Activated CD8-positive, alpha-beta T cell treated with anti-CD3 and anti-CD28 coated beads for 36 hours (primary cell): ENCODE data around the gene SCG5. TPM values are rescaled to one million over a fixed set of nuclear protein-coding genes. Genes with fewer than 3 reads are reported as not detected.
A peak's percentile ranks its signal among the peaks of the same experiment; 100 is the strongest.
"Not testable (repeated sequence)": the region's sequence is repeated elsewhere in the genome, so short reads cannot be mapped to it uniquely, and the experiment has no call there.

Source experiments
- ATAC-seq: fragments of 200-7000 bp; cut with Tn5 transposase; one replicate; pipeline ENCODE4 v1.10.0; 2021; ENCODE audit warnings: mild to moderate bottlenecking, moderate library complexity
- CTCF ChIA-PET: fragments of 350-600 bp; sonication (Branson Sonifier 250); formaldehyde crosslinking; loops from one replicate; lab custom pipeline; 2021; ENCODE audit warnings: antibody characterized with exemption; lab: Charles Lee
- POLR2A ChIA-PET: fragments of 350-600 bp; sonication (Branson Sonifier 250); formaldehyde crosslinking; loops from one replicate; lab custom pipeline; 2021; ENCODE audit warnings: antibody characterized with exemption; lab: Charles Lee
- DNase-seq: peaks from one replicate; pipeline ENCODE4 v3.0.0-alpha.2; 2020
- H3K27ac Mint-ChIP-seq: one replicate; pipeline ENCODE4 v1.8.0; 2021; ENCODE audit warnings: mild to moderate bottlenecking, mixed read lengths
- H3K27me3 Mint-ChIP-seq: one replicate; pipeline ENCODE4 v1.8.0; 2021; ENCODE audit warnings: mixed read lengths
- H3K36me3 Mint-ChIP-seq: one replicate; pipeline ENCODE4 v1.8.0; 2021; ENCODE audit warnings: low read depth, mixed read lengths
- H3K4me1 Mint-ChIP-seq: one replicate; pipeline ENCODE4 v1.8.0; 2021; ENCODE audit warnings: low read depth, mixed read lengths
- H3K4me3 Mint-ChIP-seq: one replicate; pipeline ENCODE4 v1.8.0; 2021; ENCODE audit warnings: mild to moderate bottlenecking, moderate library complexity, mixed read lengths
- H3K9me3 Mint-ChIP-seq: one replicate; pipeline ENCODE4 v1.8.0; 2021; ENCODE audit warnings: mixed read lengths
- intact Hi-C: fragments of 100-400 bp; cut with micrococcal nuclease; formaldehyde crosslinking; loops from one replicate; pipeline ENCODE4 v1.10.0; 2022
- total RNA-seq, 2 experiments: library from RNA; stranded (reverse); gene quantifications; one replicate each; pipeline ENCODE4 v1.2.3, GENCODE V29; 2021
- TF ChIP-seq, protein P1 (sequence below): fragments of 200-600 bp; IDR thresholded peaks from one replicate; pipeline ENCODE4 v1.8.0; 2022; ENCODE audit warnings: antibody characterized with exemption, mild to moderate bottlenecking

The SCG5 gene, protein sequence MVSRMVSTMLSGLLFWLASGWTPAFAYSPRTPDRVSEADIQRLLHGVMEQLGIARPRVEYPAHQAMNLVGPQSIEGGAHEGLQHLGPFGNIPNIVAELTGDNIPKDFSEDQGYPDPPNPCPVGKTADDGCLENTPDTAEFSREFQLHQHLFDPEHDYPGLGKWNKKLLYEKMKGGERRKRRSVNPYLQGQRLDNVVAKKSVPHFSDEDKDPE
- 1 to 10 TPM; 1.2 to 1.6 TPM for total RNA-seq

DNA sequence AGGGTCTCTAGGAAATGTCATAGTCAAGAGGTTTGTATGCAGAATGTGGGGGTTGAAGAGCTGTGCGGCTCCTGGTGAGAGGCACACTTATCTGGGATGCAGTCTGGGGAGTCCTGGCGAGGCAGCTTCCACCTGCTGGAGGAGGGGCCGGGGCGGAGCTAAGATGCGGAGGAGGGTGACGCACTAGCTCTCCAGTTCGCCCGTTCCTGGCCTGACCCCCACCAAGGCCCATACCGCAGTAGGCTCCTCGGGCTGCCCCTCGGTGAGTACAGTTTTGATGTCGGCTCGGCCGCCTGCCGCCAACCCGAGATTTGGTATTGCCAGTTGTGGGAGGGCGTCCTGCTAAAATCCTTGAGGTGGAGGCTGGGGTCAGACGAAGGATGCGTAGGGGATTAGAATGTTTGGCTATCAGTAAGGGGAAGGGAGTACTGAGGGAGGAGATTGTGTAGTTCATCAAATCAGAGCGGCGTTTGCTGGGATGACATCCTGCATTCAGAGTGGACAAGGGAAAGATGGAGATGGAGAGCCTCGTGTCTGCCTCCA is at the start of gene SCG5:
SCG5 (plus strand) TSS at position 194 of the 543 bp plus-strand sequence. CDS start 1,883 bp downstream, outside the sequence.
- H3K4me3 Mint-ChIP-seq: no peak within 1 kb of the TSS
- no peaks in the 10 kb centered on the region for H3K9me3 Mint-ChIP-seq
- peaks cover 2% of the 10 kb centered on the region for H3K27me3 Mint-ChIP-seq
- TF ChIP-seq, protein P1, sequence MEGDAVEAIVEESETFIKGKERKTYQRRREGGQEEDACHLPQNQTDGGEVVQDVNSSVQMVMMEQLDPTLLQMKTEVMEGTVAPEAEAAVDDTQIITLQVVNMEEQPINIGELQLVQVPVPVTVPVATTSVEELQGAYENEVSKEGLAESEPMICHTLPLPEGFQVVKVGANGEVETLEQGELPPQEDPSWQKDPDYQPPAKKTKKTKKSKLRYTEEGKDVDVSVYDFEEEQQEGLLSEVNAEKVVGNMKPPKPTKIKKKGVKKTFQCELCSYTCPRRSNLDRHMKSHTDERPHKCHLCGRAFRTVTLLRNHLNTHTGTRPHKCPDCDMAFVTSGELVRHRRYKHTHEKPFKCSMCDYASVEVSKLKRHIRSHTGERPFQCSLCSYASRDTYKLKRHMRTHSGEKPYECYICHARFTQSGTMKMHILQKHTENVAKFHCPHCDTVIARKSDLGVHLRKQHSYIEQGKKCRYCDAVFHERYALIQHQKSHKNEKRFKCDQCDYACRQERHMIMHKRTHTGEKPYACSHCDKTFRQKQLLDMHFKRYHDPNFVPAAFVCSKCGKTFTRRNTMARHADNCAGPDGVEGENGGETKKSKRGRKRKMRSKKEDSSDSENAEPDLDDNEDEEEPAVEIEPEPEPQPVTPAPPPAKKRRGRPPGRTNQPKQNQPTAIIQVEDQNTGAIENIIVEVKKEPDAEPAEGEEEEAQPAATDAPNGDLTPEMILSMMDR: no peak
- DNase-seq (no peak), ATAC-seq (no peak)
- ChIA-PET CTCF (interaction anchor here (1.2 to 2.9 kb wide), 2 partner anchors 10 to 21 kb away, joined by 3 to 12 read pairs; no protein-coding TSS in a partner anchor), POLR2A (no interaction called here)
- H3K4me1 Mint-ChIP-seq: no peaks in the 10 kb centered on the region
- H3K36me3 Mint-ChIP-seq: peaks cover 23% of the 10 kb centered on the region
- no peak within 1 kb of the TSS for H3K27ac Mint-ChIP-seq
- intact Hi-C loops: no loop called here

DNA sequence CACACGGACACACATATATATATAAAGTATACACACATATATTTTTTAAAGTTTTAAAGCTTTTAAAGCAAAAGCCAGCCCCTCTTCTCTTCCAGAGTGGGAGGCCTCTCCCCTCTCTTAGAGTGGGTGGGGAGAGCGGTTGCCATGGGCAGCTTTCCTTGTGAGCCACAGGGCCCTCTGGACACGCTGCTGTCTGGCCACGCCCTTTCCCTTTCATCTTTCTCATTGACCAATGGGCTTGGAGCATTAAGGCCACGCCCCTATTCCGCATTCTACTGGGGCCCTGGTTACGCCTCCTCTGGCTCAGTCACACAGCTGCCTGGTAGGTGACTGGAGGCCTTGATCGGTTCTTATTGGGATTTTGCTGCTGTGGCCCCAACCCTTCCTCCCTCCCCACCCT is 48.4 kb upstream of the SCG5 start, which contains the start of gene GOLGA8N:
GOLGA8N (plus strand) TSS at position 306 of the 400 bp plus-strand sequence.
- CTCF ChIA-PET, H3K4me1 Mint-ChIP-seq, H3K27me3 Mint-ChIP-seq, H3K9me3 Mint-ChIP-seq, POLR2A ChIA-PET, H3K27ac Mint-ChIP-seq, ATAC-seq, H3K36me3 Mint-ChIP-seq, DNase-seq, H3K4me3 Mint-ChIP-seq, intact Hi-C loops: not testable (repeated sequence)

DNA sequence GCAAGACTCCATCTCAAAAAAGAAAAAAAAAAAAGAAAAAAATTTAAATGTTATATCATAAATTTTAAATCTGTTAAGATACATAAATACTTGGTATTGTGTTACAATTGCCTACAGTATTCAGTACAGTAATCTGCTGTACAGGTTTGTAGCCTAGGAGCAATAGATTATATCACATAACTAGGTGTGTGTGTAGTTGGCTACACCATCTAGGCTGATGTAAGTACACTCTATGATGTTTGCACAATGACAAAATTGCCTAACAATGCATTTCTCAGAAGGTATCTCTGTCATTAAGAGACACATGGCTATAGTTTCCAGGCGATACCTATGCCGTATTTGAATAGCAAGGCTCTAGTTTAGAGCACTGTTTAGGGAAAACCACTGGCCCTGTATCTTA is 32.0 kb upstream of the SCG5 start:
- ATAC-seq, DNase-seq, H3K36me3 Mint-ChIP-seq, H3K27me3 Mint-ChIP-seq, H3K9me3 Mint-ChIP-seq, POLR2A ChIA-PET, intact Hi-C loops, H3K4me3 Mint-ChIP-seq, CTCF ChIA-PET, H3K27ac Mint-ChIP-seq, H3K4me1 Mint-ChIP-seq: not testable (repeated sequence)

DNA sequence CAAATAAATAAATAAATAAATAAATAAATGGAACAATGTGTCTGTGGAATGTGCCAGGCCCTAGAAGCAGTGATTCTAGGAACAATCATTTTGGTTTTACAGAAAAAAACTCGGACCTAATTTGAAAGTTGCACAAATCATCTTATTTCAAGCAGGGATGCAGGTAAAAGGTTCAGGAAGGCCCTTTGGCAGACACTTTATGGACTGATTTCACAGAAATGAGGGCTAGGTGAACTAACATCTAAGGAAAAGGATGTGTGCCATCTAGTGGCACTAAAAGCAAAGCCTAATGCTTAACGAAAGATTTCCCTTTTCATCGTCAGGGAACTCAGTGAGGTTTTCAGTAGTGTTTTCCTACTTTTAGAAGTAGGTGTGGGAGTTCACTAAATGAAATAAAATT is 30.8 kb upstream of the SCG5 start:
- H3K27ac Mint-ChIP-seq, H3K4me1 Mint-ChIP-seq, H3K36me3 Mint-ChIP-seq, ATAC-seq, POLR2A ChIA-PET, intact Hi-C loops, H3K4me3 Mint-ChIP-seq, CTCF ChIA-PET, H3K27me3 Mint-ChIP-seq, H3K9me3 Mint-ChIP-seq: not testable (repeated sequence)
- DNase-seq: peak; percentile 4

DNA sequence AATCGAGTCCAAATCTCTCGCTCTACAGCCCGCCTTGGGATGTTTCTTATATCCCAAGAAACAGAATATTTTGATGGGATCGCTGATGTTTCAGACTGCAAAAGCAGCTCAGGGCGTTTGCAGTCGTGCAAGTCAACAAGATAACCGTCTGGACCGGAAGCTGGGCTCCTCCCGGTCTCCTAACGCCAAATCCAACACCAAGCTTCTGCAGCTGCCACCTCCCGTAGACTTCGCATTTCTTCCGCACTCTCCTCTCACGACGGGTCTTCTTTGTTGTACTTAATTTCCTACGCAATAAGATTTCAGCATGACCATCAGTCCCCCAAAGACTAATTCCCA is 26.8 kb upstream of the SCG5 start:
- peak; percentile 24 for ATAC-seq
- POLR2A ChIA-PET: interaction anchor here (0.6 kb wide), 1 partner anchor 1989 kb away, joined by 3 read pairs; the partner anchor contains the start of gene ARHGAP11B
- Mint-ChIP-seq H3K27ac (peak overlapping the region; percentile 98), H3K4me3 (peak overlapping the region; percentile 95), H3K36me3 (peaks cover 19% of the 10 kb centered on the region)
- H3K4me1 Mint-ChIP-seq, DNase-seq, H3K9me3 Mint-ChIP-seq, intact Hi-C loops, H3K27me3 Mint-ChIP-seq: not testable (repeated sequence)
- CTCF ChIA-PET: interaction anchor here (0.6 kb wide), 1 partner anchor 1989 kb away, joined by 3 read pairs; the partner anchor contains the start of gene ARHGAP11B

DNA sequence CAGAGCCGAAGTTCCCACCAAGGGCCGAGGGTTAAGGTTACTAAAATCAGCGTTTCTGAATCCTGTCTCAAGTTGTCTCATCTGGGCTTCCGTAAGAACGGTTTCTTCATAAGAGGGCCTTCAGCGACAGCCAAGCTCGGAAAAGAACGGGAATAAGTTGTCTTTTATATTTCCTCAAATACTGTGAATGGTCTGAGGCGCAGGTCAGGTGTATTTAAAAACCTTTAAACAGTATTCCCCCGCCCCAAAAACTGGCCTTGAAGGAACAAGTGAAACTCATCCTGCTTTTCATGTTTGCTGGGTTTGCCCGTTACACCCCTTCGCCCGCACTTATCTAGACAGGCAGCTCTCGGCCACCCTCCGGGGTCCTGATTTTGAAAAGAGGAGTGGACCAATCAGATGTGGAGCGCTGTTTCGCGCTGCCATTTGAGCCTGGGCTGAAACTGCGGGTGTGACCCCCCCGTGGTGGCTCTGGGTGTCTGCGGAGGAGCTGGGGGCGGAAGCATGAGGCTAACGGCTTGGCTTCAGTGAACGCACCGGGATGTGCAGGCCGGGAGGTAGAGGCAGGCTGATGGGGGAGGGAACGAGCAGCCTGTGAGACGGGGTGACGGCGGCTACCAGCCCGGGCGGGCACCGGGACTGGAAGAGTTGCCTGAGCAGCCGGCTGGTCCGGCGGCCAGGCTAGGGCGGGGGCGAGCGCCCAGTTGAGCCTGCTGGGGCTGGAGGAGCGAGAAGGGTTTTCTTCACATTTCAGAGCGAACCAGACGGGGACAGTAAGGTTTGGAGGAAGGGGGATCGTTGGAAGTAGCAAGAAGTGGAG is 26.2 kb upstream of the SCG5 start, which contains the start of gene ARHGAP11A:
ARHGAP11A (plus strand) TSS at position 454 of the 820 bp plus-strand sequence. CDS start 708 bp downstream, outside the sequence.
- intact Hi-C loops, H3K27me3 Mint-ChIP-seq, H3K4me1 Mint-ChIP-seq, H3K9me3 Mint-ChIP-seq: not testable (repeated sequence)
- ChIA-PET POLR2A (interaction anchor here (0.6 kb wide), 1 partner anchor 1989 kb away, joined by 3 read pairs; the partner anchor contains the start of gene ARHGAP11B), CTCF (interaction anchor here (0.6 kb wide), 1 partner anchor 1989 kb away, joined by 3 read pairs; the partner anchor contains the start of gene ARHGAP11B)
- Mint-ChIP-seq H3K27ac (peak within 1 kb of the TSS; percentile 98), H3K36me3 (peaks cover 19% of the 10 kb centered on the region), H3K4me3 (peak within 1 kb of the TSS; percentile 95)
- peak; percentile 91 for ATAC-seq
- peak; percentile 94 for DNase-seq

DNA sequence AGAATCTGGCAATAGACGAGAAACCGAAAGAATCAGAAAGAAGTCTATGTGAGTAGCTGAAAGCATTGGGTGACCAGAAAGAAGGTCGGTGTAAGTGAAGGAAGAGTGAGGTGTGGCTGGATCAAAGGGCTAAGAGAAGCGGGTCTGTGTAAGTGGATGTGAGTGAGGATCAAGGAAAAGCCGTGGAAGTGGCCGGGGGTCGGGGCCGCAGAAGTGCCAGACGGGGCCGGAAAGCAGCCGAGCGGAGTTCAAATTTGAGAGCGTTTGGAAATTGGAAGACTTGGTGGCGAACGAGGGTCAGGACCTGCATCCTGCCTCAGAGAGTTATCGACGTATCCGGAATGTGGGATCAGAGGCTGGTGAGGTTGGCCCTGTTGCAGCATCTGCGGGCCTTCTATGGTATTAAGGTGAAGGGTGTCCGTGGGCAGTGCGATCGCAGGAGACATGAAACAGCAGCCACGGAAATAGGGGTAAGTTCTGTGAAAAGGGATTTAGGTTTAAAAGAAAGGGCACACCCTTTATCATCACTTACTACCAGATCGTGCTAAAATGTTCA is 25.6 kb upstream of the SCG5 start:
- H3K9me3 Mint-ChIP-seq, H3K4me1 Mint-ChIP-seq, H3K27me3 Mint-ChIP-seq, CTCF ChIA-PET, POLR2A ChIA-PET, intact Hi-C loops: not testable (repeated sequence)
- ATAC-seq: peak; percentile 2
- peak; percentile 29 for DNase-seq
- Mint-ChIP-seq H3K4me3 (peak overlapping the region; percentile 95), H3K27ac (peak overlapping the region; percentile 98), H3K36me3 (peaks cover 19% of the 10 kb centered on the region)
